SK-N-MC (cell line): ENCODE results near the gene ASIC4.

Source experiments
- EZH2 ChIP-seq: fragments of 200-600 bp; sonication (generic); IDR thresholded peaks from one replicate; pipeline ENCODE4 v1.6.1; 2017; ENCODE audit warnings: antibody characterized with exemption
- POLR2AphosphoS5 ChIP-seq: IDR thresholded peaks from 2 replicates; pipeline ENCODE4 v1.6.1; 2012; ENCODE audit warnings: mild to moderate bottlenecking, low read depth, low read length, borderline replicate concordance

GRCh38 chr2:219522111-219523030 lies 8.1 kb downstream of the ASIC4 start:
- TF ChIP-seq EZH2 (no peak), POLR2AphosphoS5 (no peak)
